HepG2 (cell line): ENCODE measurements around the gene NTM. TPM values are rescaled to one million over a fixed set of nuclear protein-coding genes. Genes with fewer than 3 reads are reported as not detected.

Experiments
- ATAC-seq: fragments of 200-7000 bp; cut with Tn5 transposase; 3 replicates; pipeline ENCODE4 v1.9.1; 2020; ENCODE audit warnings: mild to moderate bottlenecking, moderate library complexity
- BruUV-seq: library from RNA; stranded (reverse); fragments of 400-500 nt; replicated peaks from 2 replicates; lab custom pipeline; 2021; lab: Mats Ljungman, UMichigan
- CTCF ChIA-PET: fragments of 300-600 bp; formaldehyde crosslinking; extraction: SDS; loops from one replicate; lab custom pipeline; 2021; ENCODE audit warnings: low total read pairs, inconsistent platforms, low intra/inter-chr PET ratio; lab: Yijun Ruan, JAX
- POLR2A ChIA-PET: fragments of 350-600 bp; sonication (Branson Sonifier 250); formaldehyde crosslinking; loops from one replicate; lab custom pipeline; 2020; ENCODE audit warnings: antibody characterized with exemption, inconsistent platforms; lab: Yijun Ruan, JAX
- DNase-seq: peaks from one replicate; pipeline ENCODE4 v3.0.0-alpha.2; 2015; ENCODE audit warnings: low spot score
- FAIRE-seq: peaks from 3 replicates; lab custom pipeline; 2011; peaks lifted over from hg19 to GRCh38; lab: Jason Lieb, UNC
- H2AFZ ChIP-seq: one replicate; pipeline ENCODE4 v1.6.1; 2011; ENCODE audit warnings: low read length, inconsistent platforms
- H3K27ac ChIP-seq: fragments of 300-600 bp; 3 replicates; pipeline ENCODE4 v1.8.0; 2011; ENCODE audit warnings: mixed run types, mild to moderate bottlenecking, mixed read lengths, low read length, inconsistent platforms; ENCODE audit not compliant: insufficient read depth; ENCODE audit errors: extremely low read length
- H3K27me3 ChIP-seq, 2 experiments: fragments of 200-600 bp in 1 of 2; 2 replicates in 1 of 2; 3 replicates in 1 of 2; pipeline versions ENCODE4 v1.6.0 to v1.8.0; 2011; ENCODE audit warnings: low read length in 2 of 2, mild to moderate bottlenecking in 2 of 2, moderate library complexity in 2 of 2, inconsistent platforms in 1 of 2; ENCODE audit not compliant: insufficient read depth in 2 of 2, control insufficient read depth in 1 of 2
- H3K36me3 ChIP-seq, 2 experiments: fragments of 200-600 bp in 1 of 2; replicated peaks in 1 of 2; 2 replicates in 1 of 2; 3 replicates in 1 of 2; pipeline versions ENCODE4 v1.5.1 to v1.8.0; 2011; ENCODE audit warnings: low read length in 2 of 2, inconsistent platforms in 1 of 2; ENCODE audit not compliant: insufficient read depth in 2 of 2, control insufficient read depth in 1 of 2
- H3K4me1 ChIP-seq: 2 replicates; pipeline ENCODE4 v1.5.1; 2012; ENCODE audit warnings: low read length, inconsistent platforms; ENCODE audit not compliant: insufficient read depth
- H3K4me2 ChIP-seq: 2 replicates; pipeline ENCODE4 v1.6.0; 2011; ENCODE audit warnings: low read depth, low read length, inconsistent platforms
- H3K4me3 ChIP-seq, 3 experiments: fragments of 200-600 bp in 1 of 3; sonication (generic), shearing (Covaris generic) in 1 of 3; replicated peaks in 1 of 3; 2 replicates each; pipeline ENCODE4 v1.5.1; 2011 to 2016; ENCODE audit warnings: low read length in 3 of 3, inconsistent platforms in 2 of 3, low read depth in 2 of 3, mild to moderate bottlenecking in 2 of 3, control low read depth in 1 of 3, mixed read lengths in 1 of 3; ENCODE audit not compliant: insufficient read depth in 1 of 3
- H3K79me2 ChIP-seq: one replicate; pipeline ENCODE4 v1.6.1; 2011; ENCODE audit warnings: low read length, inconsistent platforms; ENCODE audit not compliant: insufficient read depth
- H3K9ac ChIP-seq: 2 replicates; pipeline ENCODE4 v1.6.0; 2011; ENCODE audit warnings: mild to moderate bottlenecking, low read depth, low read length, inconsistent platforms; ENCODE audit not compliant: insufficient read depth
- H3K9me3 ChIP-seq: 2 replicates; pipeline ENCODE4 v1.5.1; 2012; ENCODE audit warnings: mild to moderate bottlenecking, low read length
- H4K20me1 ChIP-seq: 2 replicates; pipeline ENCODE4 v1.6.0; 2011; ENCODE audit warnings: inconsistent platforms, mild to moderate bottlenecking, low read length, moderate library complexity; ENCODE audit not compliant: insufficient read depth
- ERF ChIP-seq: IDR thresholded peaks from 2 replicates; pipeline ENCODE4 v1.6.1; 2018; ENCODE audit warnings: missing biosample characterization, missing genetic modification reagents
- KDM5B ChIP-seq: sonication (generic); formaldehyde crosslinking; IDR thresholded peaks from 2 replicates; pipeline ENCODE4 v1.4.0; 2020; ENCODE audit warnings: missing genetic modification reagents, mild to moderate bottlenecking, borderline replicate concordance
- MIER2 ChIP-seq: IDR thresholded peaks from 2 replicates; pipeline ENCODE4 v1.6.1; 2016; ENCODE audit warnings: missing biosample characterization, missing genetic modification reagents
- NFE2L1 ChIP-seq: sonication (generic); formaldehyde crosslinking; IDR thresholded peaks from 2 replicates; pipeline ENCODE4 v1.4.0; 2020; ENCODE audit warnings: missing genetic modification reagents, mild to moderate bottlenecking, borderline replicate concordance
- NR2F6 ChIP-seq, 2 experiments: IDR thresholded peaks; 2 replicates each; pipeline ENCODE4 v1.6.1; 2016; ENCODE audit warnings: antibody characterized with exemption in 1 of 2, mild to moderate bottlenecking in 1 of 2
- RCOR2 ChIP-seq: IDR thresholded peaks from 2 replicates; pipeline ENCODE4 v1.6.1; 2016; ENCODE audit warnings: missing biosample characterization, missing genetic modification reagents
- SMARCE1 ChIP-seq: fragments of 450-650 bp; IDR thresholded peaks from 2 replicates; pipeline ENCODE4 v1.6.1; 2017; ENCODE audit warnings: borderline replicate concordance
- SRF ChIP-seq: IDR thresholded peaks from 2 replicates; pipeline ENCODE4 v1.6.1; 2011; ENCODE audit warnings: mild to moderate bottlenecking, low read depth, low read length, moderate library complexity
- ZEB1 ChIP-seq: IDR thresholded peaks from 2 replicates; pipeline ENCODE4 v1.6.1; 2012; ENCODE audit warnings: mild to moderate bottlenecking, low read depth, inconsistent platforms; ENCODE audit not compliant: insufficient replicate concordance
- ZFP82 ChIP-seq: sonication (generic); formaldehyde crosslinking; IDR thresholded peaks from 2 replicates; pipeline ENCODE4 v1.5.1; 2020; ENCODE audit warnings: mild to moderate bottlenecking, missing genetic modification reagents, borderline replicate concordance
- ZNF335 ChIP-seq: sonication (generic); formaldehyde crosslinking; IDR thresholded peaks from 2 replicates; pipeline ENCODE4 v1.4.0; 2020; ENCODE audit warnings: missing genetic modification reagents
- ZNF800 ChIP-seq: sonication (generic); formaldehyde crosslinking; IDR thresholded peaks from 2 replicates; pipeline ENCODE4 v1.4.0; 2020; ENCODE audit warnings: missing genetic modification reagents
- WGBS: methylation state at CpG from one replicate; pipeline ENCODE4 v1.1.6; 2017; ENCODE audit warnings: low lambda C conversion rate; 5-methylcytosine and 5-hydroxymethylcytosine counted together
- in situ Hi-C: cut with HindIII; loops from 2 replicates; pipeline ENCODE4 v1.10.0; 2017; ENCODE audit warnings: low pct_unique_long_range_greater_than_20kb; ENCODE audit not compliant: extremely low pct_ligation_motif_present
- intact Hi-C: fragments of 100-400 bp; cut with micrococcal nuclease; formaldehyde crosslinking; loops from one replicate; pipeline ENCODE4 v1.10.0; 2022; ENCODE audit not compliant: unreplicated experiment
- polyA plus RNA-seq, 8 experiments: library from polyadenylated mRNA; depleted of rRNA in 3 of 8; stranded (reverse) in 7 of 8; unstranded in 1 of 8; fragments of >200 nt; fragmentation: Illumina TruSeq in 4 of 8; extraction: Trizol in 4 of 8; gene quantifications; 2 replicates each; pipeline versions ENCODE4 v1.2.1 to v1.2.3, GENCODE V29; 2011 to 2016; ENCODE audit warnings: low read depth in 4 of 8, missing spikeins in 1 of 8, mixed read lengths in 1 of 8; ENCODE audit not compliant: insufficient read depth in 1 of 8
- total RNA-seq, 5 experiments: library from RNA; depleted of rRNA; stranded (reverse); fragments of >200 nt; fragmentation: Illumina TruSeq; extraction: Trizol; gene quantifications; 2 replicates each; pipeline ENCODE4 v1.2.3, GENCODE V29; 2016; ENCODE audit warnings: low read depth in 1 of 5
- TF ChIP-seq, protein P1 (sequence below): sonication (generic); formaldehyde crosslinking; IDR thresholded peaks from 2 replicates; pipeline ENCODE4 v1.5.0; 2020; ENCODE audit warnings: mild to moderate bottlenecking, low read depth, missing genetic modification reagents, borderline replicate concordance

The NTM gene
- total and polyA plus RNA-seq, 2 of the 13 experiments (the other 11 are each of a cell fraction or from before 2014, with no cell fraction given), result not detected

DNA sequence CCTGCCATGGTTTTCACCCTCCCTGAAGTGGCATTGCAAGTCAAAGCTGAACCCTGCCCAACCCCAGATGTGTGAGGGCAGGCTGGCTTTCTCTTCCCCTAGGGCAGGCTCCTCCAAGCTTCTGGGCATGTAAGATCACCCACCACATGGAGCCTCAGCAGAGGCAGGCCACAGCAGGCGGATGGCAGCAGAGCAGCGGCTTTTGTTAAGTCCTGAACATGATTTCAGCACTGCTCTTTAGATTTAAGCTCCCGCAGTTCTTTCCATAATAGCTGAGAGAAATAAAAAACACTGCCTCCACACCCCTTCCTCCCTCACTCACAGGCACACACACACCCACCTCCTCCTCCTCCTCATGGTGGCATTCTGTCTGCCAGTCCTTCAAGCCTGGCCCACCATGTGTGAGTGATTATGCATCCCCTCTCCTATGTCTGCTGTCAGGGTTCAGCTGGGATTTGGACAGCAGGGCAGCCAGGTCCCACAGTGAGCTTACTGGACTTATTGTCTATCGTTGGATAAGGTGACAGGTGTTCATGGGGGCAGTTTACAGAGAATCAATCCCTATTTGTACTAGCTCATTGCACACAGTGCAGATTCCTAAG lies 5.0 kb upstream of the NTM start:
- in situ Hi-C loops (no loop called here), intact Hi-C loops (no loop called here)
- no peak for DNase-seq
- Histone ChIP-seq H3K27me3 (peaks cover 0 to 2% of the 10 kb centered on the region in 2 experiments; a peak in 2 of 5 replicates), H4K20me1 (no peaks in the 10 kb centered on the region), H3K4me1 (no peaks in the 10 kb centered on the region), H3K36me3 (no peaks in the 10 kb centered on the region), H3K4me3 (no peak overlapping the region), H3K9me3 (no peaks in the 10 kb centered on the region), H2AFZ (no peak overlapping the region), H3K27ac (no peak overlapping the region), H3K9ac (no peak overlapping the region), H3K79me2 (no peaks in the 10 kb centered on the region), H3K4me2 (no peak overlapping the region)
- TF ChIP-seq ZNF800 (CRISPR knock-in tag) (no peak), ERF (CRISPR knock-in tag) (no peak), NR2F6 (IDR thresholded peaks at IDR 0.05) (no peak), NR2F6 (CRISPR knock-in tag; IDR thresholded peaks at IDR 0.05) (no peak), ZNF335 (no peak), KDM5B (CRISPR knock-in tag) (no peak), MIER2 (CRISPR knock-in tag) (no peak), NFE2L1 (CRISPR knock-in tag) (no peak), SMARCE1 (no peak), SRF (no peak), ZEB1 (no peak), ZFP82 (CRISPR knock-in tag) (no peak), RCOR2 (CRISPR knock-in tag) (no peak)
- TF ChIP-seq, protein P1, sequence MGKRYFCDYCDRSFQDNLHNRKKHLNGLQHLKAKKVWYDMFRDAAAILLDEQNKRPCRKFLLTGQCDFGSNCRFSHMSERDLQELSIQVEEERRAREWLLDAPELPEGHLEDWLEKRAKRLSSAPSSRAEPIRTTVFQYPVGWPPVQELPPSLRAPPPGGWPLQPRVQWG, result no peak
- ChIA-PET CTCF (no interaction called here), POLR2A (no interaction called here)
- 15% methylated on average over 4 of the region's 4 CpGs for WGBS
- no peak for FAIRE-seq
- BruUV-seq, result no TSS peak
- ATAC-seq, result no peak
